ENCODE measurements around the gene KCNK15.

GRCh38 chr20:44758247-44759101, 12.8 kb downstream of the KCNK15 start:
- TF ChIP-seq CTCF (IDR thresholded peaks at IDR 0.05) (no peak), POLR2A (IDR thresholded peaks at IDR 0.05) (no peak)

Measured in testis (tissue), 2 donors.